ENCODE measurements around the gene NXT1. TPM values are rescaled to one million over a fixed set of nuclear protein-coding genes. Genes with fewer than 3 reads are reported as not detected.

The NXT1 gene
- total and polyA plus RNA-seq, 2 of the 4 experiments (the other 2 are of a cell fraction): 23.6 to 25.5 TPM

DNA sequence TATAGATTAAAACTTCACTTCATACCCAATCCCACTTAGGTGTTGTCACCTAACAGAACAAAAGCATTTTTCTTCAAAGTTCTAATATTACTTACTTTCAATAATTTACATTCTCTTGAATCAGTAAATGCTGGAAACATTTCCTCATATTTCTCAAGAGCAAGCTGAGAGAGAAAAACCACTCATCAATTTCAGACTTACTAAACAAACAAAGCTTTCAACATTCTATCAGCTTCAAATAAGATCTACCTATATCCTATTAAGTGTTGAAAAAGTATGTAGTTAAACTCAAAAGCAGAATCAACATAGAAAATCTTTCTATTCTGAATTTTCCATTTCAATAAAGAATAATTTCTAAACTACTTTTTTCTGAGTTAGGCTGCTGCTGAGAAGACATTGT, 29.2 kb downstream of the NXT1 start:
- TF ChIP-seq MXI1 (IDR thresholded peaks at IDR 0.05; ENCODE audit: borderline replicate concordance, low read depth, low read length) (no peak), CHD1 (IDR thresholded peaks at IDR 0.05; ENCODE audit: low read depth, low read length) (no peak), CEBPB (IDR thresholded peaks at IDR 0.05; ENCODE audit: low read depth, low read length) (no peak), MAZ (IDR thresholded peaks at IDR 0.05; ENCODE audit: borderline replicate concordance, low read depth, low read length) (no peak), MAFK (IDR thresholded peaks at IDR 0.05; ENCODE audit: low read depth, low read length) (no peak), FOS (IDR thresholded peaks at IDR 0.05; ENCODE audit: low read depth, low read length) (no peak)
- TF ChIP-seq, protein P1, sequence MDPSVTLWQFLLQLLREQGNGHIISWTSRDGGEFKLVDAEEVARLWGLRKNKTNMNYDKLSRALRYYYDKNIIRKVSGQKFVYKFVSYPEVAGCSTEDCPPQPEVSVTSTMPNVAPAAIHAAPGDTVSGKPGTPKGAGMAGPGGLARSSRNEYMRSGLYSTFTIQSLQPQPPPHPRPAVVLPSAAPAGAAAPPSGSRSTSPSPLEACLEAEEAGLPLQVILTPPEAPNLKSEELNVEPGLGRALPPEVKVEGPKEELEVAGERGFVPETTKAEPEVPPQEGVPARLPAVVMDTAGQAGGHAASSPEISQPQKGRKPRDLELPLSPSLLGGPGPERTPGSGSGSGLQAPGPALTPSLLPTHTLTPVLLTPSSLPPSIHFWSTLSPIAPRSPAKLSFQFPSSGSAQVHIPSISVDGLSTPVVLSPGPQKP (IDR thresholded peaks at IDR 0.05; ENCODE audit: borderline replicate concordance, low read depth, low read length): no peak
- Histone ChIP-seq H3K4me1 (ENCODE audit: control insufficient read depth, insufficient read depth, low read length) (no peaks in the 10 kb centered on the region), H4K8ac (ENCODE audit: low read depth in 2 of 2, low read length in 2 of 2) (no peak overlapping the region), H2BK20ac (ENCODE audit: low read depth, low read length) (no peak overlapping the region), H3K27ac (ENCODE audit: insufficient read depth, low read length) (no peak overlapping the region), H3K79me1 (ENCODE audit: low read depth in 1 of 2, low read length in 2 of 2) (peaks cover 12 to 27% of the 10 kb centered on the region in 2 experiments; a peak in 3 of 4 replicates), H3K9ac (ENCODE audit: low read depth, low read length) (no peak overlapping the region), H4K20me1 (ENCODE audit: insufficient read depth, low read length) (no peaks in the 10 kb centered on the region; the same call in 1 of the 2 replicates), H3K4me3 (ENCODE audit: insufficient read depth, low read depth, low read length) (no peak overlapping the region), H3K56ac (ENCODE audit: extremely low read depth, insufficient read depth, low read length) (no peak overlapping the region), H2AFZ (replicated peaks; ENCODE audit: low read length, poor library complexity) (no peak overlapping the region), H2AK9ac (replicated peaks; ENCODE audit: low read depth, low read length, poor library complexity) (no peak overlapping the region), H4K91ac (ENCODE audit: insufficient read depth, low read depth, low read length) (no peak overlapping the region), H2BK120ac (ENCODE audit: low read depth, low read length) (no peak overlapping the region), H3K4ac (ENCODE audit: low read depth, low read length) (no peak overlapping the region), H3K4me2 (ENCODE audit: low read depth, low read length) (no peak overlapping the region), H4K5ac (ENCODE audit: low read depth, low read length) (no peak overlapping the region), H2BK5ac (ENCODE audit: low read depth, low read length, poor library complexity, severe bottlenecking) (no peak overlapping the region), H3K36me3 (ENCODE audit: control insufficient read depth, insufficient read depth, low read length) (peaks cover 17% of the 10 kb centered on the region), H3K9me1 (ENCODE audit: insufficient read depth, low read length) (peaks cover 4% of the 10 kb centered on the region), H3K27me3 (ENCODE audit: control insufficient read depth, insufficient read depth, low read length) (no peaks in the 10 kb centered on the region), H2BK15ac (ENCODE audit: low read depth, low read length) (no peak overlapping the region), H3K23ac (ENCODE audit: low read depth, low read length) (no peak overlapping the region), H3K18ac (ENCODE audit: low read depth, low read length) (no peak overlapping the region), H2AK5ac (ENCODE audit: low read depth, low read length) (no peak overlapping the region), H3K14ac (replicated peaks; ENCODE audit: low read depth, low read length) (no peak overlapping the region), H3K9me3 (ENCODE audit: control insufficient read depth, insufficient read depth, low read length) (no peaks in the 10 kb centered on the region; the same call in 1 of the 2 replicates)
- POLR2A ChIA-PET (ENCODE audit: unreplicated experiment): no interaction called here
- CTCF ChIA-PET: no interaction called here
- intact Hi-C loops (cut with micrococcal nuclease): no loop called here
- in situ Hi-C loops (cut with MboI; ENCODE audit: low sequenced_read_pairs): no loop called here
- BruUV-seq (replicated peaks): no TSS peak
- ATAC-seq (ENCODE audit: low read depth): no peak
- dilution Hi-C loops (cut with HindIII; ENCODE audit: low sequenced_read_pairs, unreplicated experiment): no loop called here
- DNase-seq: no peak

Data from IMR-90 (cell line).